A549 (cell line): ENCODE data around the gene OR10J1. TPM values are rescaled to one million over a fixed set of nuclear protein-coding genes. Genes with fewer than 3 reads are reported as not detected.

ENCODE experiments used
- ATAC-seq, 2 experiments: fragments of 200-7000 bp in 1 of 2; fragments of >200 bp in 1 of 2; cut with Nextera tagmentation in 1 of 2; cut with Tn5 transposase in 1 of 2; 3 replicates each; pipeline versions ENCODE4 v1.8.0 to v1.9.1; 2018 to 2020; ENCODE audit warnings: mild to moderate bottlenecking in 1 of 2, moderate library complexity in 1 of 2
- CTCF ChIA-PET: fragments of 300-600 bp; sonication (Branson Sonifier 250); formaldehyde crosslinking; extraction: SDS; loops from one replicate; lab custom pipeline; 2021; ENCODE audit warnings: antibody characterized with exemption, inconsistent platforms; lab: Yijun Ruan, JAX
- POLR2A ChIA-PET: fragments of 350-600 bp; formaldehyde crosslinking; extraction: SDS; loops from one replicate; lab custom pipeline; 2021; ENCODE audit warnings: antibody characterized with exemption, inconsistent platforms; lab: Yijun Ruan, JAX
- DNase-seq, 2 experiments: peaks; one replicate each; pipeline versions ENCODE4 v3.0.0 to v3.0.0-alpha.2; 2011 to 2016; ENCODE audit warnings: low read depth in 1 of 2, low spot score in 1 of 2
- FAIRE-seq: peaks from 2 replicates; lab custom pipeline; 2011; peaks lifted over from hg19 to GRCh38; lab: Jason Lieb, UNC
- H3K27ac ChIP-seq, 2 experiments: fragments of >200 bp; sonication (Bioruptor Twin); formaldehyde crosslinking; 3 replicates each; pipeline ENCODE4 v1.5.1; 2016 to 2017
- H3K4me1 ChIP-seq: fragments of >200 bp; sonication (Bioruptor Twin); formaldehyde crosslinking; 3 replicates; pipeline ENCODE4 v1.6.1; 2016
- H3K4me2 ChIP-seq: fragments of >200 bp; sonication (Bioruptor Twin); formaldehyde crosslinking; 3 replicates; pipeline ENCODE4 v1.6.1; 2016
- H3K4me3 ChIP-seq: fragments of >200 bp; sonication (Bioruptor Twin); formaldehyde crosslinking; 3 replicates; pipeline ENCODE4 v1.5.1; 2016
- H3K9me3 ChIP-seq: fragments of >200 bp; sonication (Bioruptor Twin); formaldehyde crosslinking; 3 replicates; pipeline ENCODE4 v1.6.1; 2016
- CBX2 ChIP-seq: fragments of 200-600 bp; sonication (generic); IDR thresholded peaks from 2 replicates; pipeline ENCODE4 v1.6.1; 2016; ENCODE audit warnings: low read depth, mild to moderate bottlenecking, borderline replicate concordance
- EHF ChIP-seq: fragments of 250-450 bp; sonication (Bioruptor Pico); IDR thresholded peaks from 2 replicates; pipeline ENCODE4 v1.5.0; 2020; ENCODE audit warnings: mild to moderate bottlenecking
- EHMT2 ChIP-seq: fragments of 200-600 bp; sonication (generic); IDR thresholded peaks from 2 replicates; pipeline ENCODE4 v1.6.1; 2016; ENCODE audit warnings: antibody characterized with exemption, low read depth, mild to moderate bottlenecking, moderate library complexity
- ELK1 ChIP-seq: fragments of 150-350 bp; IDR thresholded peaks from 2 replicates; pipeline ENCODE4 v1.6.1; 2014; ENCODE audit warnings: low read depth, mild to moderate bottlenecking, low read length
- EP300 ChIP-seq, 2 experiments: fragments of >200 bp; sonication (Bioruptor Twin); formaldehyde crosslinking; IDR thresholded peaks; 2 replicates in 1 of 2; 3 replicates in 1 of 2; pipeline ENCODE4 v1.6.1; 2016 to 2017
- ESRRA ChIP-seq: fragments of 150-350 bp; IDR thresholded peaks from 2 replicates; pipeline ENCODE4 v1.6.1; 2014; ENCODE audit warnings: mild to moderate bottlenecking, low read length, borderline replicate concordance
- FOSB ChIP-seq: fragments of 250-450 bp; sonication (Bioruptor Pico); IDR thresholded peaks from 2 replicates; pipeline ENCODE4 v1.5.0; 2020; ENCODE audit warnings: mild to moderate bottlenecking, moderate library complexity
- FOSL2 ChIP-seq, 2 experiments: fragments of 450-650 bp in 1 of 2; fragments of >200 bp in 1 of 2; sonication (Bioruptor Twin) in 1 of 2; formaldehyde crosslinking; IDR thresholded peaks; 2 replicates each; pipeline versions ENCODE4 v1.5.0 to v1.6.1; 2016 to 2020; ENCODE audit warnings: mild to moderate bottlenecking in 1 of 2, moderate library complexity in 1 of 2
- GATA3 ChIP-seq: IDR thresholded peaks from 2 replicates; pipeline ENCODE4 v1.6.1; 2012; ENCODE audit warnings: borderline replicate concordance
- HOXB13 ChIP-seq: fragments of 250-450 bp; sonication (Bioruptor Pico); IDR thresholded peaks from 2 replicates; pipeline ENCODE4 v1.5.0; 2020; ENCODE audit warnings: low read depth, mild to moderate bottlenecking, moderate library complexity
- MAFK ChIP-seq: fragments of 450-650 bp; IDR thresholded peaks from 2 replicates; pipeline ENCODE4 v1.6.1; 2014; ENCODE audit not compliant: partially characterized antibody
- MAZ ChIP-seq: fragments of 150-350 bp; IDR thresholded peaks from 2 replicates; pipeline ENCODE4 v1.6.1; 2014; ENCODE audit warnings: antibody characterized with exemption, low read depth, low read length, borderline replicate concordance
- NPAS2 ChIP-seq: fragments of 250-450 bp; sonication (Bioruptor Pico); IDR thresholded peaks from 2 replicates; pipeline ENCODE4 v1.8.0; 2022; ENCODE audit warnings: mild to moderate bottlenecking, moderate library complexity, borderline replicate concordance
- PHF8 ChIP-seq: fragments of 200-600 bp; sonication (generic); IDR thresholded peaks from 2 replicates; pipeline ENCODE4 v1.6.1; 2016; ENCODE audit warnings: low read depth, mild to moderate bottlenecking, antibody characterized with exemption, moderate library complexity, borderline replicate concordance
- POLR2AphosphoS2 ChIP-seq: conservative IDR thresholded peaks from 2 replicates; pipeline ENCODE4 v1.6.1; 2012; ENCODE audit warnings: low read length, improper control_type of control experiment, inconsistent platforms
- RCOR1 ChIP-seq: fragments of 150-350 bp; IDR thresholded peaks from 2 replicates; pipeline ENCODE4 v1.6.1; 2014; ENCODE audit warnings: antibody characterized with exemption, low read length, low read depth
- RFX5 ChIP-seq: fragments of 450-650 bp; IDR thresholded peaks from 2 replicates; pipeline ENCODE4 v1.7.1; 2014; ENCODE audit warnings: antibody characterized with exemption, mild to moderate bottlenecking, moderate library complexity
- TP53 ChIP-seq: fragments of 250-450 bp; sonication (Bioruptor Pico); IDR thresholded peaks from 2 replicates; pipeline ENCODE4 v1.5.0; 2021; ENCODE audit warnings: mild to moderate bottlenecking, moderate library complexity
- ZC3H11A ChIP-seq: fragments of 450-650 bp; IDR thresholded peaks from 2 replicates; pipeline ENCODE4 v1.6.1; 2014; ENCODE audit warnings: antibody characterized with exemption, mild to moderate bottlenecking
- ZSCAN20 ChIP-seq: fragments of 250-450 bp; sonication (Bioruptor Pico); IDR thresholded peaks from 2 replicates; pipeline ENCODE4 v1.8.0; 2022; ENCODE audit warnings: mild to moderate bottlenecking, moderate library complexity
- WGBS: methylation state at CpG from one replicate; pipeline ENCODE4 v1.1.6; 2017; ENCODE audit errors: missing lambda C conversion rate; 5-methylcytosine and 5-hydroxymethylcytosine counted together
- polyA plus RNA-seq, 4 experiments: library from polyadenylated mRNA; depleted of rRNA in 3 of 4; stranded (reverse); fragments of >200 nt; fragmentation: RNase III in 1 of 4; extraction: RNeasy Plus Mini Kit Qiagen cat#74134 plus additional on column Dnase treatment in 1 of 4; gene quantifications; 2 replicates in 3 of 4; 3 replicates in 1 of 4; pipeline ENCODE4 v1.2.3, GENCODE V29; 2011 to 2017
- TF ChIP-seq, protein P1 (sequence below): fragments of 200-600 bp; sonication (generic); IDR thresholded peaks from 2 replicates; pipeline ENCODE4 v1.6.1; 2016; ENCODE audit warnings: antibody characterized with exemption, mild to moderate bottlenecking, moderate library complexity
- TF ChIP-seq, protein P2 (sequence below): fragments of >200 bp; sonication (Bioruptor Twin); formaldehyde crosslinking; IDR thresholded peaks from 2 replicates; pipeline ENCODE4 v1.6.1; 2016

The OR10J1 gene
- polyA plus RNA-seq, 2 of the 4 experiments (the other 2 are of a cell fraction), result not detected

- POLR2A ChIA-PET, result no interaction called here
Measured at GRCh38 chr1:159429074-159429861, 10.3 kb upstream of the OR10J1 start.

GRCh38 chr1:159430985-159431384 lies 8.5 kb upstream of the OR10J1 start:
- no peak for ATAC-seq
- no peak overlapping the region for H3K4me2 ChIP-seq
- CTCF ChIA-PET, result no interaction called here
- no peak overlapping the region for H3K4me3 ChIP-seq
- no peak for TF ChIP-seq EHMT2
- no peak for TF ChIP-seq POLR2AphosphoS2
- TF ChIP-seq, protein P1, sequence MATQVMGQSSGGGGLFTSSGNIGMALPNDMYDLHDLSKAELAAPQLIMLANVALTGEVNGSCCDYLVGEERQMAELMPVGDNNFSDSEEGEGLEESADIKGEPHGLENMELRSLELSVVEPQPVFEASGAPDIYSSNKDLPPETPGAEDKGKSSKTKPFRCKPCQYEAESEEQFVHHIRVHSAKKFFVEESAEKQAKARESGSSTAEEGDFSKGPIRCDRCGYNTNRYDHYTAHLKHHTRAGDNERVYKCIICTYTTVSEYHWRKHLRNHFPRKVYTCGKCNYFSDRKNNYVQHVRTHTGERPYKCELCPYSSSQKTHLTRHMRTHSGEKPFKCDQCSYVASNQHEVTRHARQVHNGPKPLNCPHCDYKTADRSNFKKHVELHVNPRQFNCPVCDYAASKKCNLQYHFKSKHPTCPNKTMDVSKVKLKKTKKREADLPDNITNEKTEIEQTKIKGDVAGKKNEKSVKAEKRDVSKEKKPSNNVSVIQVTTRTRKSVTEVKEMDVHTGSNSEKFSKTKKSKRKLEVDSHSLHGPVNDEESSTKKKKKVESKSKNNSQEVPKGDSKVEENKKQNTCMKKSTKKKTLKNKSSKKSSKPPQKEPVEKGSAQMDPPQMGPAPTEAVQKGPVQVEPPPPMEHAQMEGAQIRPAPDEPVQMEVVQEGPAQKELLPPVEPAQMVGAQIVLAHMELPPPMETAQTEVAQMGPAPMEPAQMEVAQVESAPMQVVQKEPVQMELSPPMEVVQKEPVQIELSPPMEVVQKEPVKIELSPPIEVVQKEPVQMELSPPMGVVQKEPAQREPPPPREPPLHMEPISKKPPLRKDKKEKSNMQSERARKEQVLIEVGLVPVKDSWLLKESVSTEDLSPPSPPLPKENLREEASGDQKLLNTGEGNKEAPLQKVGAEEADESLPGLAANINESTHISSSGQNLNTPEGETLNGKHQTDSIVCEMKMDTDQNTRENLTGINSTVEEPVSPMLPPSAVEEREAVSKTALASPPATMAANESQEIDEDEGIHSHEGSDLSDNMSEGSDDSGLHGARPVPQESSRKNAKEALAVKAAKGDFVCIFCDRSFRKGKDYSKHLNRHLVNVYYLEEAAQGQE, result no peak
- TF ChIP-seq CBX2, result no peak
- TF ChIP-seq ZSCAN20, result no peak
- TF ChIP-seq ESRRA, result no peak
- TF ChIP-seq RFX5, result no peak
- TF ChIP-seq, protein P2, sequence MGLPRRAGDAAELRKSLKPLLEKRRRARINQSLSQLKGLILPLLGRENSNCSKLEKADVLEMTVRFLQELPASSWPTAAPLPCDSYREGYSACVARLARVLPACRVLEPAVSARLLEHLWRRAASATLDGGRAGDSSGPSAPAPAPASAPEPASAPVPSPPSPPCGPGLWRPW, result no peak
- TF ChIP-seq MAFK, result no peak
- no peak for TF ChIP-seq PHF8
- TF ChIP-seq RCOR1, result no peak
- TF ChIP-seq EP300 (IDR thresholded peaks at IDR 0.05), result no peak
- no peak for TF ChIP-seq GATA3
- no peak for TF ChIP-seq EHF
- no peak for TF ChIP-seq ZC3H11A
- TF ChIP-seq MAZ, result no peak
- no peak for TF ChIP-seq HOXB13 (CRISPR knock-in tag)
- TF ChIP-seq ELK1, result no peak
- no peak for TF ChIP-seq FOSB
- TF ChIP-seq, all 56 proteins: peak for 0
- Histone ChIP-seq H3K4me1 (peaks cover 13% of the 10 kb centered on the region), H3K9me3 (no peaks in the 10 kb centered on the region), H3K27ac (no peak overlapping the region)
- WGBS, result 55% methylated on average over 6 of the region's 6 CpGs
- no peak for FAIRE-seq
- POLR2A ChIA-PET, result no interaction called here
- DNase-seq, result no peak

More at GRCh38 chr1:159429074-159429861, 10.3 kb upstream of the OR10J1 start:
- 34% methylated on average over 4 of the region's 4 CpGs for WGBS
- ATAC-seq, result peak; percentile 73 to 81
- no peak overlapping the region for H3K4me3 ChIP-seq
- CTCF ChIA-PET, result interaction anchor here (1.0 to 1.5 kb wide), 2 partner anchors 131 to 175 kb away, joined by 3 read pairs; no protein-coding TSS in a partner anchor
- peak; percentile 2 to 39 for DNase-seq
- no peak for FAIRE-seq
- TF ChIP-seq PHF8 (no peak), RCOR1 (no peak), FOSL2 (IDR thresholded peaks at IDR 0.05) (no peak), FOSL2 (CRISPR knock-in tag; IDR thresholded peaks at IDR 0.05) (peak; percentile 18; the same call in 1 of the 2 replicates), NPAS2 (CRISPR knock-in tag) (no peak), GATA3 (no peak), TP53 (no peak), EHF (no peak)
- TF ChIP-seq, all 56 proteins: peak for 1
- H3K4me1 ChIP-seq, result peaks cover 13% of the 10 kb centered on the region
- H3K4me2 ChIP-seq, result peak overlapping the region; percentile 39; the same call in 1 of the 3 replicates
- peak overlapping the region; percentile 31 to 51; a peak in 4 of 6 replicates for H3K27ac ChIP-seq
- H3K9me3 ChIP-seq, result no peaks in the 10 kb centered on the region
